Activated T-cell treated with anti-CD3 and anti-CD28 coated beads, Interleukin-2, amount 50 U/mL, for 24 hours (primary cell): ENCODE measurements around the gene RMND1.

Experiments used
- DNase-seq: peaks from one replicate; pipeline ENCODE4 v3.0.0-alpha.2; 2020
- H3K27ac Mint-ChIP-seq: 2 replicates; pipeline ENCODE4 v1.8.0; 2020; ENCODE audit warnings: mild to moderate bottlenecking, mixed read lengths
- H3K27me3 Mint-ChIP-seq: 2 replicates; pipeline ENCODE4 v1.8.0; 2020; ENCODE audit warnings: mixed read lengths
- H3K36me3 Mint-ChIP-seq: 2 replicates; pipeline ENCODE4 v1.8.0; 2020; ENCODE audit warnings: low read depth, mixed read lengths
- H3K4me1 Mint-ChIP-seq: 2 replicates; pipeline ENCODE4 v1.8.0; 2020; ENCODE audit warnings: low read depth, mixed read lengths
- H3K4me3 Mint-ChIP-seq: 2 replicates; pipeline ENCODE4 v1.8.0; 2020; ENCODE audit warnings: mild to moderate bottlenecking, moderate library complexity, mixed read lengths
- H3K9me3 Mint-ChIP-seq: 2 replicates; pipeline ENCODE4 v1.8.0; 2020; ENCODE audit warnings: mixed read lengths

The RMND1 gene

DNA sequence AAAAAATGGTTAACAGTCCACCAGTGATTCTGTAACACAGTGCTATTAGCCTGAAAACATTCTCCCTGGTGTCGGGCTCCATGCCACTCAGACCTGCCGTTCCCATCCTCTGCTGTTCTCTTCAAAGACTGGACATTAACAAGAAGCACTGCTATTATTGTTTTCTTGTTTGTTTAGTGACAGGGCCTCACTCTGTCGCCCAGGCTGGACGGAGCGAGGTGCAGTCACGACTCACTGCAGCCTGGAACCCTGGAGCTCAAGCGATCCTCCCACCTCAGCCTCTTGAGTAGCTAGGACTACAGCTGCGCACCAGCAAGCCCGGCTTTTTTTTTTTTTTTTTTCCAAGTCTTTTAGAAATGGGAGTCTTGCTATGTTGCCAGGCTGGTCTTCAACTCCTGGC, 9.6 kb downstream of the RMND1 start:
- Mint-ChIP-seq H3K27ac (no peak overlapping the region), H3K4me1 (peaks cover 37% of the 10 kb centered on the region)

DNA sequence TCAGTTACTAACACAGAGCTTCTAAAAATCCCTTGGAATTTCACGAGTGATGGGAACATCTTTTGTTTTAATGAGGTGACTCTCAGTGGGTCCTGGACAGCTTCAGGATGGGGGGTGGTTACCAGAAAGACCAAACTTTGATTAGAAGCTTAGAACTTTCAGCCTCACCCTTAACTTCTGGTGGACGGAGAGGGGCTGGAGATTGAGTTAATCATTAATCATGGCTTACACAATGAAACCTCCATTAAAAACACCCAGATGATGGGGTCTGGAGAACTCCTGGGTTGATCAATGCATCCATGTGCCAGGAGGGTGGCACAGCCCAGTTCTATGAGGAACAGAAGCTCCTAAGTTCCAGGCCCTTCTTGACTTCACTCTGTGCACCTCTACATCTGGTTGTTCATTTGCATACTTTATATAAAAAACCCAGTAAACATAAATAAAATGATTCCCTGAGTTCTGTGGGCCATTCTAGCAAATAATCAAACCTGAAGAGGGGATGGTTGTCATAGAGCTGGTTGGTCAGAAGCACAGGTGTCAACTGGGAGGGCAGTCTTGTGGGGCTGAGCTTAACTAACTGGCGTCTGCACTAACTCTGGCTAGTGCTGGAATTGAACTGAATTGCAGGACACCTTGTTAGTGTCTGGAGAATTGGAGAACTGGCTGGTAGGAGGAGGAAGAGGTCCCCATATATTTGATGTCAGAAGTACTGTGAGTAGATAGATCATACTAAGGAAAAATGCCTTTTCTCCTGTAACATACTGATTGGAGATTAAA, 10.3 kb downstream of the RMND1 start:
- no peak for DNase-seq
- peaks cover 76% of the 10 kb centered on the region for H3K36me3 Mint-ChIP-seq
- no peak overlapping the region for H3K4me3 Mint-ChIP-seq
- peaks cover 39% of the 10 kb centered on the region for H3K4me1 Mint-ChIP-seq
- no peaks in the 10 kb centered on the region for H3K9me3 Mint-ChIP-seq
- H3K27ac Mint-ChIP-seq, result no peak overlapping the region
- no peaks in the 10 kb centered on the region for H3K27me3 Mint-ChIP-seq

More for the DNA sequence above, 9.6 kb downstream of the RMND1 start:
- Mint-ChIP-seq H3K36me3 (peaks cover 73% of the 10 kb centered on the region), H3K4me3 (no peak overlapping the region), H3K27me3 (no peaks in the 10 kb centered on the region), H3K9me3 (no peaks in the 10 kb centered on the region)
- no peak for DNase-seq

DNA sequence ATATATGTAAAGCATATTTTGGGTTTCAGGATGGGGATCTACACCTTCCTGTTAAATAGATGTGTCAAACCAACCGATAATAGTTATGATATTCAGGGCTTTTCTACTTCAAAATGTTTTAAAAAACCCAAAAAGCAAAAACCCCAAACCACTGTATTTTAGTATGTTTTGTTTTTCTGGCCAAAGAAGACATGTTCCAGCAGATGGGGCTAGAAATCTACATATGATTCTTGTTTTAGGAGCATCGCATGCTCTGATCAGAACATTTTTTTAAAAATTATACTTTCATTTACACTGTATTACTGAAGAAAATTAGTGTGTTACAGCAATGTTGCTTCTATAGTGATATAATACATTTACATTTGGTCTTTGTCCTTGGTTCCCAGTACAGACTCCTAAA, 11.0 kb downstream of the RMND1 start:
- no peaks in the 10 kb centered on the region for H3K27me3 Mint-ChIP-seq
- no peak overlapping the region for H3K27ac Mint-ChIP-seq
- DNase-seq, result no peak
- no peaks in the 10 kb centered on the region for H3K9me3 Mint-ChIP-seq
- H3K4me3 Mint-ChIP-seq, result no peak overlapping the region
- H3K36me3 Mint-ChIP-seq, result peaks cover 80% of the 10 kb centered on the region
- H3K4me1 Mint-ChIP-seq, result peaks cover 39% of the 10 kb centered on the region

DNA sequence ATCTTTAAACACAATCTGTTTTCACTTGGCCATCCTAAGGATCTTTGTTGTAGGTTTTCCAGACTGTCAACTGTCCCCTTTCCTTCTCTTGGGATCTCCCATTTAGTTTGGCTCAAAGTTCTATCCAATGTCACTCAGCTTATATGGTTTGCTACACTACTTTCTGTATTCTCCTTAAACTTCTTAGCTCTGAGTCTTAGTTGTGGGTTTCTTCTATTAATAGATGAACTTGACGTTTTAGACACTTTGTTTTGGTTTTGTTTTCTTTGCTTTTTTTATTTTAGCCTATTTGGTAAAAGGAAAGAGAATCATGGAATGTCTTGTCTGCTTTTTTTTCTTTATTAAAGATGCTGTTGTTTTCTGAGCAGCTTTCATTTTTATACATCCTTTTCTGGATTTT, 11.4 kb downstream of the RMND1 start:
- Mint-ChIP-seq H3K36me3 (peaks cover 80% of the 10 kb centered on the region), H3K4me3 (no peak overlapping the region), H3K27ac (no peak overlapping the region), H3K9me3 (no peaks in the 10 kb centered on the region), H3K4me1 (peaks cover 39% of the 10 kb centered on the region), H3K27me3 (no peaks in the 10 kb centered on the region)
- no peak for DNase-seq

DNA sequence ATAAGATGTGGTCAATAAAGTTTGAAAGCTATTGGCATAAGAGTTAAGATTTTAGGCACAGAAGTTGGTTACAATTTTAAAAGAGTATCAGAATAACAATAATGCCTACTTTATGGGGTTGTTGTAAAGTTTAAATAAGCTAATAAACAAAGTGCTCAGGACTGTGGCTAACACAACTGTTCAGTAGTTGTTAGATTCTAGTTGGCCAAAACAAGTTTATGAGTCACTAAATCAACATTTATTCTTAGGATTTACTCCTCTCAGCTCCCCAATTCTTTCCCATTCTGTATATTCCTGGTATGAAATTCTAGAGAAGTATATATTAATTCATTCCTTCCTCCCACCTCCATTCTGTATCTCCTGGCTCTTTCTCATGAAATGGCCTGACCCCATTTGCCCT, 14.5 kb downstream of the RMND1 start:
- DNase-seq, result no peak
- peaks cover 66% of the 10 kb centered on the region for H3K36me3 Mint-ChIP-seq
- H3K27me3 Mint-ChIP-seq, result no peaks in the 10 kb centered on the region
- no peak overlapping the region for H3K4me3 Mint-ChIP-seq
- no peak overlapping the region for H3K27ac Mint-ChIP-seq
- no peaks in the 10 kb centered on the region for H3K9me3 Mint-ChIP-seq
- peaks cover 32% of the 10 kb centered on the region for H3K4me1 Mint-ChIP-seq

DNA sequence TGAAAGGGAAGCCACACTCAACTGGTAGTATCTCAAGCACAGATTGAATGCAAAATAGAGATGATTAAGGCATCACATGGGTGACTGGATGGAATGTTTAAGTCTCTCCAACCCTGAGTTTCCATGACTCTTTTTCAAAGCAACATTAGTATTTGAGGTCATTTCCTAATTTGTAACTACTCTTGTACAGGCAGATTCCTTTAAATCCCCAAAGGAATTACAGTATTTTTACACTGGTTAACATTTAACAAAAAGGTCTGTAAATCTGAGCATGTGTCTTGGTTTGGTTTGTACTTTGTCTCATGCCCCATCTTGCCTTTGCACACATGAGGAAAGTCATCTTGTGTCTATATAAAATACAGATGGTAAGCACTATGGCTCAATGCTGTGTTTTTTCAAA, 15.1 kb downstream of the RMND1 start:
- Mint-ChIP-seq H3K9me3 (no peaks in the 10 kb centered on the region), H3K27me3 (no peaks in the 10 kb centered on the region), H3K36me3 (peaks cover 64% of the 10 kb centered on the region), H3K27ac (no peak overlapping the region), H3K4me1 (peaks cover 30% of the 10 kb centered on the region), H3K4me3 (no peak overlapping the region)
- DNase-seq, result no peak

DNA sequence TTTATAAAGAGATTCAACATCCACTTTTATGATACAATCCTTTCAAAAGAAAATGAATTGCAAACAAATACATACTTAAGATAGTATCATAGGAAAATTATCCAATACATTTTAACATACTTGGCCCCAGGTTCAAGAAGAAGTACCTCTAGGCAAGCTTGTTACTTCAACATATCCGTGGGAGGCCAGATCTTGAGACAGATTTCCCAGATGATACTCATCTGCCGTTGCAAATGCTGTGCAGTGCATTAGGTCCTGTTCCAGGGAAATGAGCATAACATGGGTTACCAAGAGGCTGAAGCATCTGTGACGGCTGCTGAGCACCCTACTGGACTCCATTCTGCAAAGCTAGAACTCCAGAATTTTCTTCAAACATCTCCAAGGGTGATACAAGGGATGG, 15.6 kb downstream of the RMND1 start:
- no peak for DNase-seq
- H3K4me3 Mint-ChIP-seq, result no peak overlapping the region

DNA sequence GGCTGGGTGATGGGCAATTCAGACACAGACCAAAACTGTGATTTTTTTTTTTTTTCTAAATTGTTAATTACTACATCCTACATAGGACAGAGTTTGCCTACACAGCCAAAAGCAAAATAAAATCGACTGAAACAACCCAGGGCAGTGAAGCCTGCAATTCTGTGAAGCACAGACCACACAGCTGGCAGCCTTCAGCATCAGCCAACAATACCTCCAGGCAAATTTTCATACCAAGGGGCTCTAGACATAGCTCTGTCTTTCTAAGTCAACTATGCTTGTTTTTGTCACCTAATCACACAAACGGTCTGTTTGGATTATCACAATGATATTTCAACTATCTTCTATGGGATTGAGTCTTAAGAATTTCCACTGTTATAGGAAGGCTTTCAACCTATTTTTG, 17.6 kb downstream of the RMND1 start:
- Mint-ChIP-seq H3K9me3 (no peaks in the 10 kb centered on the region), H3K4me1 (peaks cover 16% of the 10 kb centered on the region), H3K4me3 (no peak overlapping the region), H3K27me3 (no peaks in the 10 kb centered on the region), H3K27ac (no peak overlapping the region), H3K36me3 (peaks cover 77% of the 10 kb centered on the region)
- no peak for DNase-seq

More for the DNA sequence above, 15.6 kb downstream of the RMND1 start:
- Mint-ChIP-seq H3K27me3 (no peaks in the 10 kb centered on the region), H3K27ac (peak overlapping the region; percentile 18), H3K9me3 (no peaks in the 10 kb centered on the region), H3K4me1 (peaks cover 25% of the 10 kb centered on the region), H3K36me3 (peaks cover 66% of the 10 kb centered on the region)

DNA sequence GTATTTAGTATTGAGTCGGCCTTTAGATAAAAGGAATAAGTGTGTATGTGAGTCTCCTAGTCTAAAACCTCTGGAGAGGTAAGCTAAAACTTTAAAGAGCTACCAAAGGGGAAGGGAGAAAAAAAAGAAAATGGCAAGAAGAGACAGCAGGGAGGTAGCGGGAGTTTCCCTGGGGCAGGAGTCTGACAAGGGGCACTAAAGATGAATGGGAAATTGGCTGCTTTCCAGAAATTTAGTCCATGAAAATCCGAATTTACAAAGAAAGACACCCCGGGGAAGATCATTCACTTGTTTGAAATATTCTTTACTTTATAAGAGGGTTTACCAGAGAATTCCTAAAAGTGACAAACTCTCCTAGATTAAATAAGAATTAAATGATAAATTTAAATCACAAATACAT, 19.3 kb downstream of the RMND1 start:
- Mint-ChIP-seq H3K27ac (no peak overlapping the region), H3K36me3 (peaks cover 76% of the 10 kb centered on the region), H3K4me3 (no peak overlapping the region), H3K27me3 (no peaks in the 10 kb centered on the region), H3K4me1 (peaks cover 11% of the 10 kb centered on the region), H3K9me3 (no peaks in the 10 kb centered on the region)
- DNase-seq, result no peak

DNA sequence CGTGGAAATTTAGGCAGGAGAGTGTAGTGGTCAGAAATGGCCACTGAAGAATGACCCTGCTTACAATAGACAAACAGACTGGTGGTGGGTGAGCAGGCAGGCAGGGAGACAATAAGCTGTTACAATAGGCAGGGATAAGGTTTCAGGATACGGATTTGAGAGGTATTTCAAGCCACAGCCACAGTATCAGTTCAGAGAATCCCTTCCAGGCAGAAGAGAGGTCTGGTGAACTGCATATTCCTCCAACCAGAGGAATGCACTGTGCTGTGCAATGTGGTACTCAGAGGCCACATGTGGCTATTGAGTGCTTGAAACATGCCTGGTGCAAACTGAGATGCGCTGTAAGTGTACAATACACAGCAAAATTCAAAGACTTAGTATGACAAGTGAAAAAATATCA, 20.6 kb downstream of the RMND1 start:
- Mint-ChIP-seq H3K4me3 (no peak overlapping the region), H3K27ac (no peak overlapping the region), H3K36me3 (peaks cover 71% of the 10 kb centered on the region), H3K4me1 (peaks cover 2% of the 10 kb centered on the region), H3K27me3 (no peaks in the 10 kb centered on the region), H3K9me3 (no peaks in the 10 kb centered on the region)
- no peak for DNase-seq

DNA sequence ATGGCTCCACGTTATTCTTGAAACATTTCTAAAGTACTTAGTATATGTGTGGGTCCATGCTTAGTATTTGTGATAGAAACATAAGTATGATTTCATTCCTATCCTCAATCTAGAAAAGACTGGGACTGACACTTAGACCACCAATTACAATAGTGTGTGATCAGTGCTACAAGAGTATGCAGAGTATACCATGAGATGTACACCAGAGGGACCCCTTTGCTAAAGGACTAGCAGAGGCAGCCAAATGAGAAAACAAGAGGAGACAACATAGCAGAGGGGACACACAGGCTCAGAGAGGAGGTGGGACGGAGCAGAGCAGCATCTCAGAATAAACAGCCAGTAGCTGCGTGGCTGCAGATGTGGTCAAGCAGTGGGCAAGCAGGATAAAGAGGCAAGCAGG, 21.0 kb downstream of the RMND1 start:
- no peaks in the 10 kb centered on the region for H3K27me3 Mint-ChIP-seq
- H3K4me3 Mint-ChIP-seq, result no peak overlapping the region
- H3K9me3 Mint-ChIP-seq, result no peaks in the 10 kb centered on the region
- no peaks in the 10 kb centered on the region for H3K4me1 Mint-ChIP-seq
- H3K36me3 Mint-ChIP-seq, result peaks cover 71% of the 10 kb centered on the region
- no peak overlapping the region for H3K27ac Mint-ChIP-seq
- no peak for DNase-seq

DNA sequence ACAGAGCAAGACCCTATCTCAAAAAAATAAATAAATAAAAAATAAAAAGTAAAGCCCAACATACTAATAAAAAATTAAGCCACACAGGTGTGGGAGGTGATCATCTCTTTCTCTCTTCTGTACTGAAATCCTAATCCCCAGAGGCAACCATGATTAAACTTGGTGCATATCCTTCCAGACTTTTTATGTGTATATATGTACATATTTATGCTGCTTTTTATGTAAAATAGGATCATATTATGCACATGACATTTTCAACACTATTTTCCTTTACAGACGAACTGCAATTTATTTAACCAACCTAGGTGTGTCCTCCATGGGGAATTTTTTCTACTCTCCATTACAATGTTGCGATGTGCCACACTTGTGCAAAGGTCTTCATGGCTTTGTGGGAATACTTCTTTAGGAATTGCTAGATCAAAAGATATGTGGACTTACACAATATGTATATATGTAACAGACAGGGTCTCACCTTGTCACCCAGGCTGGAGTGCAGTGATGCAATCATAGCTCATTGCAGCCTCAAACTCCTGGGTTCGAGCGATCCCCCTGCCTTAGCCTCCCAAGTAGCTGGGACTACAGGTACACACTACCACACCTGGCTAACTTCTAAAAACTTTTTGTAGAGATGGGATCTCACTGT, 23.7 kb downstream of the RMND1 start:
- Mint-ChIP-seq H3K27ac (no peak overlapping the region), H3K9me3 (no peaks in the 10 kb centered on the region), H3K4me1 (no peaks in the 10 kb centered on the region), H3K4me3 (no peak overlapping the region), H3K36me3 (peaks cover 80% of the 10 kb centered on the region), H3K27me3 (no peaks in the 10 kb centered on the region)
- no peak for DNase-seq

DNA sequence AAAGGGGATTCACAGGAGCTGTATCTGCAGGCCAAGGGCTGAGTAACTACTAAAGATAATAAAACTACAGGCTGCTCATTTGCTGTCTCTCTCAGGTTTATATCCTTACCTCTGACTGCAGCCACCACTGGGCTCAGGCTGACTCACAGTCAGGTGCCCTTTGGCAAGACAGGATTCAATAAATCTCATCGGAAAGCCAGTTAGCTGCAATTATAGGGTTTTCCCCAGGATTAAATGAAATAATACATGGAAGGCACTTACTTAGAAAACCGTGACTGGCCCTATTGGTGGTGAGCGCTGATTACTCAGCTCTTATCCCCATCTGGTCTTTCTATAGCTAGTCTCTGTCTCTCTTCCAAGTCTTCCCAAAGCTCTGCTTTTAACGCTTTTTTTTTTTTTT, 26.4 kb downstream of the RMND1 start:
- H3K4me3 Mint-ChIP-seq, result no peak overlapping the region
- no peaks in the 10 kb centered on the region for H3K9me3 Mint-ChIP-seq
- no peak for DNase-seq
- no peak overlapping the region for H3K27ac Mint-ChIP-seq
- H3K4me1 Mint-ChIP-seq, result no peaks in the 10 kb centered on the region
- H3K27me3 Mint-ChIP-seq, result no peaks in the 10 kb centered on the region
- H3K36me3 Mint-ChIP-seq, result peaks cover 78% of the 10 kb centered on the region

DNA sequence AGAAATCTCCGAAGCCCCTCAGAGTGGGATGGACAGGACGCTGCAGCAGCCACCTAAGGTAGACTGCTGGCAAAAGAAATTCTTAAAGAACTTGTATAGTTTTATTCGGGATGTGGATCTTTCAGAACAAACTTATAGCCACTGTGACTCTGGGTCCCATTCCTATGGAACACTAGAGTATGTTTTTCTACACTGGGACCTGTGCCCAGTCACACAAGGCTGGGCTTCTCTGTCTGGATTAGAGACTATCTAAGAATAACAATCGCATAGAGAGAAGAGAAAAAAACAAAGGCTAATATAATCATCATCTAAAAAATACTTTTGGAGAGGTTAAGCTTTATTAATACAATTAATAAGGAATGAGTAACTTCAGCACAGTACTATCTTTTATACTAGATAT, 28.9 kb downstream of the RMND1 start:
- DNase-seq, result no peak
- peaks cover 71% of the 10 kb centered on the region for H3K36me3 Mint-ChIP-seq

DNA sequence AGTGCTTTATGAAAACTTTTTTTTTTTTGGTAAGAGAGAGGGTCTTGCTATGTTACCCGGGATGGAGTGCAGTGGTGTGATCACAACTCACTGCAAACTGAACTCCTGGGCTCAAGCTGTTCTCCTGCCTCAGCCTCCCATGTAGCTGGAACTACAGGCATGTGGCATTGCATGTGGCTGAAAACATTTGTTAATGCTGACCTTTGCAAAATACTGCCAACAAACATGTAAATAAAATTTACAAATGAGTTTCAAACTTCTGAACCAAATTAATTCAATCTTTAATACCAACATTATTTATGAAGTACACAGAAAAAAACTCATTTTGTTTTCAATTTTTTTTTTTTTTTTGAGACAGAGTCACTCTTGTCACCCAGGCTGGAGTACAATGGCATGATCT, 34.4 kb downstream of the RMND1 start:
- H3K27me3 Mint-ChIP-seq, result no peaks in the 10 kb centered on the region
- peaks cover 82% of the 10 kb centered on the region for H3K36me3 Mint-ChIP-seq
- no peak overlapping the region for H3K4me3 Mint-ChIP-seq
- DNase-seq, result no peak
- peaks cover 16% of the 10 kb centered on the region for H3K4me1 Mint-ChIP-seq
- H3K9me3 Mint-ChIP-seq, result peaks cover 3% of the 10 kb centered on the region
- H3K27ac Mint-ChIP-seq, result no peak overlapping the region

More for the DNA sequence above, 28.9 kb downstream of the RMND1 start:
- no peaks in the 10 kb centered on the region for H3K9me3 Mint-ChIP-seq
- no peak overlapping the region for H3K4me3 Mint-ChIP-seq
- H3K27ac Mint-ChIP-seq, result no peak overlapping the region
- no peaks in the 10 kb centered on the region for H3K4me1 Mint-ChIP-seq
- H3K27me3 Mint-ChIP-seq, result no peaks in the 10 kb centered on the region
